ENCODE data around the gene CD83.

- TF ChIP-seq CTCF (IDR thresholded peaks at IDR 0.05; ENCODE audit: poor library complexity) (no peak), EZH2 (IDR thresholded peaks at IDR 0.05; ENCODE audit: borderline replicate concordance) (no peak)
These were observed 47.1 kb upstream of the CD83 start for GRCh38 chr6:14070457-14070856.

Measured in hepatocyte (in vitro differentiated cells).